ENCODE data around the gene PHF21A.

Gene PHF21A

DNA sequence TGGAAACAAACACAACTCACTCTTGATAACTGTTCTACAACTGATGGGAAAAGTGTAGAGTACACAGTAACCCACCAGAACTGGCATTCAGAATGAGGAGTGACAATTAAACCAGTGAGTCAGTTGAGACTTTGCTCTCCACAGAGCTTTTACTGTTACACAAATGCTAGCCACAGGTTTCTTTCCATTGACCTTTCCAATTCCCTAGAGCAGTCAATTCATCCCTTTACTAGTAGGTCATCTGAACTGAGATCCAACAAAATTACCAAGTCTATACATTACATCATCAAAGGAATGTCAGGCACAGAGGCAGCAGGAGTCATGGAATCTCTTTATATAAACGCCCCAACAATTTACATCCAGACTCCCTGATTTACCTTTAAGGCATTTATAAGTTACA is 65.9 kb downstream of the PHF21A start:
- Histone ChIP-seq H3K4me1 (ENCODE audit: control insufficient read depth, insufficient read depth, low read length) (peaks cover 50% of the 10 kb centered on the region), H3K9me3 (ENCODE audit: control insufficient read depth, insufficient read depth, low read depth, low read length) (no peaks in the 10 kb centered on the region), H3K9ac (ENCODE audit: low read length) (no peak overlapping the region), H3K27ac (ENCODE audit: low read depth, low read length) (peak overlapping the region; percentile 19; the same call in 1 of the 2 replicates), H3K36me3 (ENCODE audit: control insufficient read depth, insufficient read depth, low read length) (no peaks in the 10 kb centered on the region), H3K27me3 (ENCODE audit: control insufficient read depth, insufficient read depth, low read length) (no peaks in the 10 kb centered on the region), H3K4me3 (ENCODE audit: low read depth, low read length) (no peak overlapping the region)

DNA sequence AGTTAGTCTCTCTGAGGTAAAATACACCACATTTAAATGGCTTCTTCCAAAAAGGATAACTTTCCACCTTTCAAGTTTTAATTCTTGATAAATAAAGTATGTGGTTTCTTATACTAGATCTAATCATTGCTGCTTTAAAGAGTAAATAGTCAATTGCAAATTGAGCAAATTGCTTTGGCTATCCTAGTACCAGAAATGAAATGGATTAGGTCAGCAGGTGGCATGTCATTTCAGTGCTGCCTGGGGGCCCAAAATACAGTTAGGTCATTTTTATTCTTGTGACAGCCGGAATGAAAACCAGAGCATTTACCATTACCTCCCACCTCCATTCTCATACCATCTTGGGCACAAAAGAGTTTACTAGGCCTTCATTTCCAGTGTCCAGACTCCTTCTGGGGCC is 70.2 kb downstream of the PHF21A start:
- Histone ChIP-seq H3K9ac (ENCODE audit: low read length) (no peak overlapping the region), H3K4me3 (ENCODE audit: low read depth, low read length) (no peak overlapping the region), H3K9me3 (ENCODE audit: control insufficient read depth, insufficient read depth, low read depth, low read length) (no peaks in the 10 kb centered on the region), H3K36me3 (ENCODE audit: control insufficient read depth, insufficient read depth, low read length) (no peaks in the 10 kb centered on the region), H3K27ac (ENCODE audit: low read depth, low read length) (no peak overlapping the region), H3K27me3 (ENCODE audit: control insufficient read depth, insufficient read depth, low read length) (no peaks in the 10 kb centered on the region), H3K4me1 (ENCODE audit: control insufficient read depth, insufficient read depth, low read length) (peaks cover 58% of the 10 kb centered on the region)

DNA sequence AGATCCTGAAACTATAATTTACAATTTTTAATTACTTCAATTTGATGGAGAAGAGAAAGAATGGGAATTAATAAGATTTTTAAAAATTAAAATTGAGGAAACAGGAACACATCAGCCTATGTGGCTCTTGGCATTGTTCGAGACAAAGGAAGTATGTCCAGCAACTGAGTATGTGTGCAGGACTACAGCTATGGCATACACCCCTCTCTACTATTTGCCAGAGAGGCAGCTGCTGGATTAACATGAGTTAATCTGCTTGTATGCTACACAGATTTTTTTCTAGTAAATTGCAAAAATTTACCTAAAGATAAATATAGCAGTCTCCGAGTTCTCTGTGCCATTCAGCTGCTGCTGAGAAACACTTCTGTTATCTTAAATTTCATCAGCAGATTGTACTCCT is 70.6 kb downstream of the PHF21A start:
- Histone ChIP-seq H3K4me3 (ENCODE audit: low read depth, low read length) (no peak overlapping the region), H3K36me3 (ENCODE audit: control insufficient read depth, insufficient read depth, low read length) (no peaks in the 10 kb centered on the region), H3K9ac (ENCODE audit: low read length) (no peak overlapping the region), H3K27ac (ENCODE audit: low read depth, low read length) (no peak overlapping the region; the same call in 1 of the 2 replicates), H3K9me3 (ENCODE audit: control insufficient read depth, insufficient read depth, low read depth, low read length) (no peaks in the 10 kb centered on the region), H3K4me1 (ENCODE audit: control insufficient read depth, insufficient read depth, low read length) (peaks cover 59% of the 10 kb centered on the region), H3K27me3 (ENCODE audit: control insufficient read depth, insufficient read depth, low read length) (no peaks in the 10 kb centered on the region)

DNA sequence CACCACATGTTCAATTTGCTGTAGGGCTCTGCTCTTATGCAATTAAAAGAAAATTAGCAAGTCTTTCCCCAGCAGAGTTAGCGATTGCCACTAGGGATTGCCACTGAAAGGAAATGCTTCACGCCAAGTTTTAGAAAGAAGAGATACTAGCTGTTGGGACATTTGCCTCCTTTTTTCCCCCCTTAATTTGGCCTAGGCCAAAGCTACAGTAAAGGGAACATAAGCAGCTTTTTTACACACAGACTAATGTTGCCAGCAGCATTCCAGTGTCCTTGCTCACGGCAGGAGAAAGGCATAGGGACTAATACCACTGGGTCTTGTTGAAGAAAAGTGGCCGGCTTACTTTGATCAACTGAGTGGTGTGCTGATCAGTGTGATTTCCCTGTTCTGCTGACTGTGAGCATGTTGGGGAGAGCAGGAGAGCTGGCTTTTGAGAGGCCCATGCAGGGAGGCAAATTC is 71.2 kb downstream of the PHF21A start:
- H3K27me3 ChIP-seq (ENCODE audit: control insufficient read depth, insufficient read depth, low read length), result no peaks in the 10 kb centered on the region
- no peaks in the 10 kb centered on the region for H3K36me3 ChIP-seq (ENCODE audit: control insufficient read depth, insufficient read depth, low read length)
- peak overlapping the region; percentile 1; the same call in 1 of the 2 replicates for H3K27ac ChIP-seq (ENCODE audit: low read depth, low read length)
- no peak overlapping the region for H3K4me3 ChIP-seq (ENCODE audit: low read depth, low read length)
- no peak overlapping the region for H3K9ac ChIP-seq (ENCODE audit: low read length)
- peaks cover 53% of the 10 kb centered on the region for H3K4me1 ChIP-seq (ENCODE audit: control insufficient read depth, insufficient read depth, low read length)
- no peaks in the 10 kb centered on the region for H3K9me3 ChIP-seq (ENCODE audit: control insufficient read depth, insufficient read depth, low read depth, low read length)

DNA sequence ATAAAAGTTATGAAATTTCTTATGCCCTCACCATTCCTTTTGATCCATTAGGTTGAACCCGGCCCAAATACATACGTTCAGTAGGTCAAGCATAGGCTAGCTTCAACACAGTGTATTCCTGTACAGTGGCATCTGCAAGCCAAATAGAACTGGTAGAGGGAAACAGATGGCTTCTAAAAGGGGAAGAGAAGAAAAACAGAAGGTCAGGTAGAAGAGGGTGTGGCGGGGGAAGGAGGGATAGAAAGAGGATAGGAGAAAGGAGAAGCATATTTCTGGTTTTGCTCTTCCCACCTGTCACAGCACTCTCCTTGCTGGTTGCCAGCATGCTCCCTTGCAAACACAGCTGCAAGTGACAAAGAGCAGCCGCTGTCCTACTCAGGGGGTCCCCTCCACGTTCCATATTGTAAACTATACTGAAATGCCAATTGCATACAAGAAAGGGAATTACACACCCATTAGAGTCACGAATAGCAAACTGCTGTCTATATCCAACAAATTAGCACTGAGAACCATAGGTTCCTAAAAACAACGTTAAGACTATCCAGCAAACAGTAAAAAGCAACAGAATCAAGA is 71.8 kb downstream of the PHF21A start:
- no peak overlapping the region for H3K27ac ChIP-seq (ENCODE audit: low read depth, low read length)
- H3K27me3 ChIP-seq (ENCODE audit: control insufficient read depth, insufficient read depth, low read length), result no peaks in the 10 kb centered on the region
- H3K36me3 ChIP-seq (ENCODE audit: control insufficient read depth, insufficient read depth, low read length), result no peaks in the 10 kb centered on the region
- no peak overlapping the region for H3K9ac ChIP-seq (ENCODE audit: low read length)
- no peaks in the 10 kb centered on the region for H3K9me3 ChIP-seq (ENCODE audit: control insufficient read depth, insufficient read depth, low read depth, low read length)
- H3K4me1 ChIP-seq (ENCODE audit: control insufficient read depth, insufficient read depth, low read length), result peaks cover 46% of the 10 kb centered on the region
- H3K4me3 ChIP-seq (ENCODE audit: low read depth, low read length), result no peak overlapping the region

- no peak overlapping the region for H3K9ac ChIP-seq (ENCODE audit: low read length)
- H3K27me3 ChIP-seq (ENCODE audit: control insufficient read depth, insufficient read depth, low read length), result no peaks in the 10 kb centered on the region
- no peak overlapping the region for H3K4me3 ChIP-seq (ENCODE audit: low read depth, low read length)
- H3K27ac ChIP-seq (ENCODE audit: low read depth, low read length), result no peak overlapping the region
- H3K4me1 ChIP-seq (ENCODE audit: control insufficient read depth, insufficient read depth, low read length), result peaks cover 43% of the 10 kb centered on the region
- H3K9me3 ChIP-seq (ENCODE audit: control insufficient read depth, insufficient read depth, low read depth, low read length), result no peaks in the 10 kb centered on the region
- H3K36me3 ChIP-seq (ENCODE audit: control insufficient read depth, insufficient read depth, low read length), result no peaks in the 10 kb centered on the region
Observed at GRCh38 chr11:46048198-46048597, 73.1 kb downstream of the PHF21A start.

GRCh38 chr11:46047520-46047919 is 73.7 kb downstream of the PHF21A start:
- Histone ChIP-seq H3K9me3 (ENCODE audit: control insufficient read depth, insufficient read depth, low read depth, low read length) (no peaks in the 10 kb centered on the region), H3K36me3 (ENCODE audit: control insufficient read depth, insufficient read depth, low read length) (no peaks in the 10 kb centered on the region), H3K4me3 (ENCODE audit: low read depth, low read length) (no peak overlapping the region), H3K27me3 (ENCODE audit: control insufficient read depth, insufficient read depth, low read length) (no peaks in the 10 kb centered on the region), H3K27ac (ENCODE audit: low read depth, low read length) (no peak overlapping the region), H3K4me1 (ENCODE audit: control insufficient read depth, insufficient read depth, low read length) (peaks cover 43% of the 10 kb centered on the region), H3K9ac (ENCODE audit: low read length) (no peak overlapping the region)

DNA sequence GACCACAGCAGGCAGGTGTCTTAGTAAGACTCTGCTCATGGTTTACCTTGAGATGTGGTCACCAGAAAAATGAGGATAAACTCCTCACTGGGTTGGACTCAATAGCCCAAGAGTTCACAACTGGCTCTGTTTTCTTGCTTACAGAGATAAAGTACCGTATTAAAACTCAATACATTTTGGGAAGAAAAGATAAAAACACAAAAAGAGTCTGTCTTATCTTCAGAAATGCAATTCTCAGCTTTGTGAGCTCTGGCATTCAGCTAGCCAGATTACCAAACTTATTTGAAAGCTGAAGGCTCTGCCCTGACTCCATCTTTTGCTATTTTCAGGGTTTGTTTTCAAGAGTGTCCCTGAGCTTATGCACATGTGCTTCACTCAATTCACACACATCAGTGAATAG is 75.4 kb downstream of the PHF21A start:
- Histone ChIP-seq H3K27ac (ENCODE audit: low read depth, low read length) (no peak overlapping the region), H3K9ac (ENCODE audit: low read length) (no peak overlapping the region), H3K4me1 (ENCODE audit: control insufficient read depth, insufficient read depth, low read length) (peaks cover 29% of the 10 kb centered on the region), H3K9me3 (ENCODE audit: control insufficient read depth, insufficient read depth, low read depth, low read length) (no peaks in the 10 kb centered on the region), H3K36me3 (ENCODE audit: control insufficient read depth, insufficient read depth, low read length) (no peaks in the 10 kb centered on the region), H3K27me3 (ENCODE audit: control insufficient read depth, insufficient read depth, low read length) (no peaks in the 10 kb centered on the region), H3K4me3 (ENCODE audit: low read depth, low read length) (no peak overlapping the region)

DNA sequence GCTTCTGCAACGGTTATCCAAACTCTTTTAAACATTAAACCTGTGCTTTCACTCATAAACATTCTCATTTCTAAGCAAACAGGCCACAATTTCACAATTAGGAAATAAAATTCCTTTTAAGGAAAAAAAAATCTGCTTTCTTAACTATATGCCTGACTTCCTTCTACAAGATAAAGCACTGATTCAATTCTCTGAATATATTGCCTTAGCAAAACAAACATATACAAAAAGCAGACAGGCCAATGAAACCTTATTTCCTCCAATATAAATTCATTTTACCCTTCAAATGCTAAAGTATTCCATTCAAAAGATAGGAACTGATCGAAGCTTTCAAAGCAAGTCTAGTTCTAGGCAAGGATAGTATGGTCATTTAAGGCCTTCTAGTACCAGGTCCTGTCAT is 76.7 kb downstream of the PHF21A start:
- Histone ChIP-seq H3K4me1 (ENCODE audit: control insufficient read depth, insufficient read depth, low read length) (peaks cover 17% of the 10 kb centered on the region), H3K27ac (ENCODE audit: low read depth, low read length) (no peak overlapping the region), H3K36me3 (ENCODE audit: control insufficient read depth, insufficient read depth, low read length) (no peaks in the 10 kb centered on the region), H3K9me3 (ENCODE audit: control insufficient read depth, insufficient read depth, low read depth, low read length) (no peaks in the 10 kb centered on the region), H3K4me3 (ENCODE audit: low read depth, low read length) (no peak overlapping the region), H3K9ac (ENCODE audit: low read length) (no peak overlapping the region), H3K27me3 (ENCODE audit: control insufficient read depth, insufficient read depth, low read length) (no peaks in the 10 kb centered on the region)

GRCh38 chr11:46039990-46040389 is 81.3 kb downstream of the PHF21A start:
- H3K9me3 ChIP-seq (ENCODE audit: control insufficient read depth, insufficient read depth, low read depth, low read length), result no peaks in the 10 kb centered on the region
- no peak overlapping the region for H3K9ac ChIP-seq (ENCODE audit: low read length)
- H3K4me3 ChIP-seq (ENCODE audit: low read depth, low read length), result no peak overlapping the region
- no peaks in the 10 kb centered on the region for H3K27me3 ChIP-seq (ENCODE audit: control insufficient read depth, insufficient read depth, low read length)
- no peak overlapping the region for H3K27ac ChIP-seq (ENCODE audit: low read depth, low read length)
- no peaks in the 10 kb centered on the region for H3K4me1 ChIP-seq (ENCODE audit: control insufficient read depth, insufficient read depth, low read length)
- no peaks in the 10 kb centered on the region for H3K36me3 ChIP-seq (ENCODE audit: control insufficient read depth, insufficient read depth, low read length)

- Histone ChIP-seq H3K9me3 (ENCODE audit: control insufficient read depth, insufficient read depth, low read depth, low read length) (no peaks in the 10 kb centered on the region), H3K4me1 (ENCODE audit: control insufficient read depth, insufficient read depth, low read length) (no peaks in the 10 kb centered on the region), H3K9ac (ENCODE audit: low read length) (no peak overlapping the region), H3K4me3 (ENCODE audit: low read depth, low read length) (no peak overlapping the region), H3K27me3 (ENCODE audit: control insufficient read depth, insufficient read depth, low read length) (no peaks in the 10 kb centered on the region), H3K36me3 (ENCODE audit: control insufficient read depth, insufficient read depth, low read length) (no peaks in the 10 kb centered on the region), H3K27ac (ENCODE audit: low read depth, low read length) (no peak overlapping the region)
Observed at GRCh38 chr11:46038529-46038928, 82.7 kb downstream of the PHF21A start.

- Histone ChIP-seq H3K4me1 (ENCODE audit: control insufficient read depth, insufficient read depth, low read length) (no peaks in the 10 kb centered on the region), H3K9me3 (ENCODE audit: control insufficient read depth, insufficient read depth, low read depth, low read length) (no peaks in the 10 kb centered on the region), H3K9ac (ENCODE audit: low read length) (no peak overlapping the region), H3K27me3 (ENCODE audit: control insufficient read depth, insufficient read depth, low read length) (no peaks in the 10 kb centered on the region), H3K36me3 (ENCODE audit: control insufficient read depth, insufficient read depth, low read length) (no peaks in the 10 kb centered on the region), H3K4me3 (ENCODE audit: low read depth, low read length) (no peak overlapping the region), H3K27ac (ENCODE audit: low read depth, low read length) (no peak overlapping the region)
Observed at GRCh38 chr11:46036969-46037368, 84.3 kb downstream of the PHF21A start.
